Measurements from ENCODE around the gene MMP7. TPM values are rescaled to one million over a fixed set of nuclear protein-coding genes. Genes with fewer than 3 reads are reported as not detected.

Gene MMP7
- total RNA-seq, 1 experiment from 2014 or later: not detected

DNA sequence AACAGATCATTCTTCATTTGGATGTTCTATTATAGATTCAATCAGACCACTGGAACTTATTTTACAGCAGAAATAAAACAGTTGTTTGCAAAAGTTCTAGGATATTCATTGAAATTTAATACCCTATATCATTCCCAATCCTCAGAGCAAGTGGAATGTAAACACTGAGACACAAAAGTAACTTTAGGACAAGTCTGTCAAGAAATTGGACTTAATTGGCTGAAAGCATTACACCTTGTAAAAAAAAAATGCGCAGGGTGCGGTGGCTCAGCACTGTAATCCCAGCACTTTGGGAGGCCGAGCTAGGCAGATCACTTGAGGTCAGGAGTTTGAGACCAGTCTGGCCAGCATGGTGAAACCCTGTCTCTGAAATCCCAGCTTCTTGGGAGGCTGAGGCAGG is 48.1 kb downstream of the MMP7 start:
- Histone ChIP-seq H2BK120ac (ENCODE audit: low read depth, low read length, poor library complexity, severe bottlenecking) (no peak overlapping the region), H4K8ac (replicated peaks; ENCODE audit: insufficient read length, low read depth, low read length) (no peak overlapping the region), H3K79me2 (ENCODE audit: insufficient read depth, low read length) (no peaks in the 10 kb centered on the region), H3K23me2 (ENCODE audit: insufficient read length, low read depth, low read length, poor library complexity, severe bottlenecking) (no peaks in the 10 kb centered on the region), H3K23ac (ENCODE audit: insufficient read length, low read depth, low read length) (no peak overlapping the region), H3K4ac (ENCODE audit: low read depth, low read length) (no peak overlapping the region), H3K27me3 (ENCODE audit: insufficient read depth, low read length) (no peaks in the 10 kb centered on the region), H4K20me1 (ENCODE audit: control insufficient read depth, insufficient read depth, insufficient read length) (no peaks in the 10 kb centered on the region), H2AFZ (ENCODE audit: low read length) (no peak overlapping the region), H3K18ac (ENCODE audit: insufficient read length, low read depth, low read length) (no peak overlapping the region), H3K56ac (ENCODE audit: insufficient read length, low read depth, low read length) (no peak overlapping the region), H4K5ac (ENCODE audit: insufficient read length, low read depth, low read length) (no peak overlapping the region), H3K4me1 (ENCODE audit: insufficient read depth, low read length) (peaks cover 5% of the 10 kb centered on the region; the same call in 1 of the 2 replicates), H2BK15ac (ENCODE audit: low read depth, low read length) (no peak overlapping the region), H3T11ph (ENCODE audit: low read length) (no peak overlapping the region), H3K79me1 (ENCODE audit: insufficient read depth, low read depth, low read length, poor library complexity, severe bottlenecking) (no peaks in the 10 kb centered on the region), H2BK5ac (ENCODE audit: insufficient read length, low read length) (no peak overlapping the region), H2AK5ac (ENCODE audit: insufficient read length, low read length) (no peak overlapping the region), H4K91ac (ENCODE audit: insufficient read length, low read depth, low read length) (no peak overlapping the region), H3K9me3 (ENCODE audit: control insufficient read depth, low read depth, low read length) (no peaks in the 10 kb centered on the region), H3K14ac (ENCODE audit: insufficient read depth, low read length) (no peak overlapping the region), H3K9ac (ENCODE audit: extremely low read depth, insufficient read length, low read length) (no peak overlapping the region), H2BK20ac (ENCODE audit: low read depth, low read length, poor library complexity, severe bottlenecking) (no peak overlapping the region), H3K4me2 (ENCODE audit: insufficient read depth, insufficient read length, low read length) (no peak overlapping the region), H3K27ac (ENCODE audit: insufficient read length, low read depth, low read length) (no peak overlapping the region), H2BK12ac (ENCODE audit: insufficient read length, low read depth, low read length) (no peak overlapping the region)
- no peaks in the 10 kb centered on the region; the same call in 1 of the 2 replicates for H3K27me3 Mint-ChIP-seq (ENCODE audit: low read depth)
- H3K27ac Mint-ChIP-seq: no peak overlapping the region
- no peaks in the 10 kb centered on the region for H3K36me3 Mint-ChIP-seq (ENCODE audit: insufficient read depth in 1 of 3, low read depth in 3 of 3)
- H3K4me3 Mint-ChIP-seq: no peak overlapping the region
- no CpG with 5 or more reads among the region's 3 CpGs for WGBS (ENCODE audit: extremely low coverage, insufficient read length, low lambda C conversion rate)
- TF ChIP-seq, protein P1, sequence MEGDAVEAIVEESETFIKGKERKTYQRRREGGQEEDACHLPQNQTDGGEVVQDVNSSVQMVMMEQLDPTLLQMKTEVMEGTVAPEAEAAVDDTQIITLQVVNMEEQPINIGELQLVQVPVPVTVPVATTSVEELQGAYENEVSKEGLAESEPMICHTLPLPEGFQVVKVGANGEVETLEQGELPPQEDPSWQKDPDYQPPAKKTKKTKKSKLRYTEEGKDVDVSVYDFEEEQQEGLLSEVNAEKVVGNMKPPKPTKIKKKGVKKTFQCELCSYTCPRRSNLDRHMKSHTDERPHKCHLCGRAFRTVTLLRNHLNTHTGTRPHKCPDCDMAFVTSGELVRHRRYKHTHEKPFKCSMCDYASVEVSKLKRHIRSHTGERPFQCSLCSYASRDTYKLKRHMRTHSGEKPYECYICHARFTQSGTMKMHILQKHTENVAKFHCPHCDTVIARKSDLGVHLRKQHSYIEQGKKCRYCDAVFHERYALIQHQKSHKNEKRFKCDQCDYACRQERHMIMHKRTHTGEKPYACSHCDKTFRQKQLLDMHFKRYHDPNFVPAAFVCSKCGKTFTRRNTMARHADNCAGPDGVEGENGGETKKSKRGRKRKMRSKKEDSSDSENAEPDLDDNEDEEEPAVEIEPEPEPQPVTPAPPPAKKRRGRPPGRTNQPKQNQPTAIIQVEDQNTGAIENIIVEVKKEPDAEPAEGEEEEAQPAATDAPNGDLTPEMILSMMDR (conservative IDR thresholded peaks at IDR 0.05): no peak
- H3K4me1 Mint-ChIP-seq: peaks cover 15 to 18% of the 10 kb centered on the region in 2 experiments
- no peak for DNase-seq
- no peaks in the 10 kb centered on the region for H3K9me3 Mint-ChIP-seq
